Stimulated activated CD4-positive, alpha-beta T cell treated with anti-CD3 and anti-CD28 coated beads, Interleukin-1b, Interleukin-23, amount 100 ng/mL, for 48 hours (primary cell): ENCODE data around the gene IRX4.

Experiments
- DNase-seq: peaks from one replicate; pipeline ENCODE4 v3.0.0-alpha.2; 2020

IRX4 gene

DNA sequence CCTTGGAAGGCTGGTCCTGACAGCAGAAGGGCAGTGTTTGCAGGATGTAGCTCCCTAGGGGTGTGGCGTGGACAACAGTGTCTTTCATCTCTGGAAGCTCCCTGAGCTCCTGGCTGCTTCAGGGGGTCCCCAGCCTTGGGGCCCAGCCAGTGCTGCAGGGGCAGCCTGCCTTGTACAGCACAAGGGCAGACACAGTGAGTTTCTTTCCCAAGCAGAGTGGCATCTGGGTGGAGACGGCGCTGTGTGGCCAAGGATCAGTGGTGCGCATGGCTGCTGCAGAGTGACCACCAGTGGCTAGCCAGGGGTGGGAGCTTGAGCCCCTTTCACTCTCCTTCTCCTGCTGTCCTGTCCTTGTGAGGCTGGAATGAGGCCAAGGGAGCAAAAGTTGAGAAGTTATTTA, 7.6 kb upstream of the IRX4 start:
- DNase-seq, result no peak

DNA sequence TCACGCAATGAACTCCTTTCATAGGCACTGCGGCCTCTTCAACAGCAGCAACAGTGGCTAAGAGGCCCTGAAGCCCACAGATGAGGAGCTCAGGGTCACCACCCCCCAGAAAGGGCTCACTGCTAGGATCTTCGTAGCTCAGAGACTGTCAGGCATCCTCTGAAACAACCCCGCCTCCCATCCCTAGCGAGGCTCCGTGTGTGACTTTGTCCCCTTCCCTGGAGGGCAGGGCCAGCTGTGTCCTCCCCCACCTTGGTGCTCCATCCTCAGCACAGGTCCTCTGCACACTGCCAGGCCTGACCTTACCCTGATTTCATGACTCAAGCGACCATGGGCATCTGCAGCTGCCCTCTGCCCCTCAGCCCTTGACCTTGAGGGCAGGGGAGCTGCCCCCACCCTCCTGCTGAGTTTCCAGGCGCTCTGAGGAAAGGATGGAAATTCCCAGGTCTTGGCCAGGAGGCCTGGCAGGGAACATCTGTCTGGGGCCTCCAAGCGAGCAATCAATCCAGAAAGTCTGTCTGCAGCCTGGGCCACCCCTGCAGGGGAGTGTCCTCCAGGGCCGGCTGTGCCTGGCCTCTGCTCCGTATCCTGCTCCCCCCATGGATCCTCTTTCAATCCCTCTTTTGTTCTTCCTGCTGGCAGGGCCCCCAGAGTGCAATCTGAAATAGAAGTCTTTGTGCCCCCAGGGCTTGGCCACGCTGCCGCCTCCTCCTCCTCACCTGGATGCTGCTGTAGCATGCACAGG, 6.8 kb upstream of the IRX4 start:
- no peak for DNase-seq

DNA sequence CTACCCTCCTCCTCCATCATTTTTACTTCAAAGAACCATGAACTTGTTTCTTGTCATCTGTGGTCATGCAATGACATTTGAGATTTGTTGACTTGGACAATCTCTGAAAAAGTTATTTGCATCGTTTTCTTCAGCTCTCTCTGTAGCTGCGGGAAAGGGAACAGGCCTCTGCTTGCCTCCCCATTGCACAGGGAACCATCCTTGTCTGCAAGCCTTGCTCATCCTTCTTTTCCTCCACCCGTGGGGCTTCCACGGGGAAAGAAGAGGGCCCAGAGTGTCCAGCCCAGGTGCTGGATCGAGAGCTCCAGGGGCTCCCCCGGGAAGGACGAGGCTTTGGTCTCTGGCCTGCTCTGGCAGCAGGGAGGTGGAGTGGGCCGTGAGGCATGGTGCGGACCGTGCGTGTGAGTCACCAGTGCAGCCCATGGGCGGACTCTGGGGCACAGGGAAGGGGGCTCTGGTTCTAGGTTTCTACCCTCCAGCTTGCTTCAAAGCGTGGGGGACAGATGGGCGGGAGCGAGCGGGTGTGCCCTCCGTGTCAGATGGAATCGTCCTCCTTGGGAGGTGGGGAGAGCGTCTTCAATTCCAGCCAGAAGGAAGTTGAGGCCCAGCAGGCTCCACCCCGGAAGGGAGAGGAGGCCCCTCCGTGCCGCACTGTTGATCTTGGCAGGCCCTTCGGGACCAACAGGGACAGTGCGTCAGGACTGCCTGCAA, 6.0 kb upstream of the IRX4 start:
- no peak for DNase-seq

DNA sequence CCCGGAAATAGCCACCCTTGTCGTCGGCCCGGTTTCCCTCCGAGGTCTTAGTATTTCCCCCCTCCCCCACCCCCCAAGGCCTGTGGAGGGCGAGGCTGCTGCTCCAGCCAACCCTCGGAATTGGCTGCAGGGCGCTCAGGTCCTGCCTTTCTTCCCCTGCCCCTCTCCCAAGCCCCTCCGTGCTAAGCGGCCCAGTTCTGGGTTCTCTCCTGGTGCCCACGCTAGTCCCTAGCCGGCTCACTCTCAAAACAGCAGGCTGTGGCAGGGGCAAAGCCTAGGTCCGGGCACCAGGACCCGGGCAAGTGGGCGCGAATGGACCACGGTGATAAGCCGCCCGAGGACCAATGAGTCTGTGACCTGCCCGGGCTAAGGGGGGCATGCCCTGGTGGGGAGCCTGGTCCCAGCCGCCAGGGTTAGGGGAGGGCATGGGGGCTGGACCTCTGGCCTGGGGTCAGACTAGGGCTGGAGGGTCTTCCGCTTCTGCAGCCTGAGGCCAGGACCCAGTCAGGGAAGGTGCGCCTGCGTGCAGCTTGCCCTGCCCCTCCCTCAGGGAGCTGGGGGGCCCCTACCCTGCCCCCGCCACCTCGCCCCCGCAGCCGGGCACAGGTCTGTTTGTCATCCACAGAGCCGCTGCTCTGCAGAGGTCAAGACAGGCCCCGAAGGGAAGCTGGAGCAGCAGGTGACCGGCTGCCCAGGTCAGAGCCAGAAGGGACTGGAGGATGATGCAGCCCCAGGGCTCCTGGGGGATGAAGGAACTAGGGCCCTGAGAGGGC, 5.0 kb upstream of the IRX4 start:
- no peak for DNase-seq

DNA sequence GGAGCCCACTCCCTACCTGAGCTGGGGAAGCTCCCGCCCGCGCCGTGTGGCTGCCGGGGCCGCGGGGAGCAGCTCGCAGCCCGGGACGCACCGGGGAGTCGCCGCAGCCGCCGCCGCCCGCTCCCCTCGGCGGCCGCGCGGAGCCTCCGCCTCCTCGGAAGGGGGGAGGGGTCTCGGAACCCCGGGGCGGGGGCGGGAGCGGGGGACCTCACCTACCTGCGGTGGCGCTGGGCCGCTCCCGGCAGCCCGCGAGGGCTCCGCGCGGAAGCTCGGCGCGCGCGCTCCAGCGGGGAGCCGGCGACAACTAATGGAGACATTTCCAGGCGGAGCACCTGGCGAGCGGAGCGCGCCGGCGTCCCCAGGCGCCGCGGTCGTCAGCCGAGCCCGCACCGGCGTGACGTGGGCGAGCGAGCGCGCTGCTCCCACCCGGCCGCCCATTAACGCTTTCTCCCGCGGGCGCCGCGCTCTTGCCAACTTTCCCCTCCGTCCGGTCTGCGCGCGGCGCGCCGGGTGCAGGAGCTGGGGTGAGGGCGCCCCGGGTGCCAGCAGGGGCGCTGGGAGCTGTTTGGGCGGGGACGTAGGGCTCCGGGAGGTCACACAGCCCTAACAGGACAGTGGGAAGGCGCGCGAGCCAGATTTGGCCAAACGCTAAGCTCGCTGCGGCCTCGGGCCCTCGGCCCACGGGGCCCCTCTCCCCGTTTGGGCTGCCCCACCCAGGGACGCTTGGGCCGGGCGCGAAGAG, 4.3 kb upstream of the IRX4 start:
- no peak for DNase-seq

DNA sequence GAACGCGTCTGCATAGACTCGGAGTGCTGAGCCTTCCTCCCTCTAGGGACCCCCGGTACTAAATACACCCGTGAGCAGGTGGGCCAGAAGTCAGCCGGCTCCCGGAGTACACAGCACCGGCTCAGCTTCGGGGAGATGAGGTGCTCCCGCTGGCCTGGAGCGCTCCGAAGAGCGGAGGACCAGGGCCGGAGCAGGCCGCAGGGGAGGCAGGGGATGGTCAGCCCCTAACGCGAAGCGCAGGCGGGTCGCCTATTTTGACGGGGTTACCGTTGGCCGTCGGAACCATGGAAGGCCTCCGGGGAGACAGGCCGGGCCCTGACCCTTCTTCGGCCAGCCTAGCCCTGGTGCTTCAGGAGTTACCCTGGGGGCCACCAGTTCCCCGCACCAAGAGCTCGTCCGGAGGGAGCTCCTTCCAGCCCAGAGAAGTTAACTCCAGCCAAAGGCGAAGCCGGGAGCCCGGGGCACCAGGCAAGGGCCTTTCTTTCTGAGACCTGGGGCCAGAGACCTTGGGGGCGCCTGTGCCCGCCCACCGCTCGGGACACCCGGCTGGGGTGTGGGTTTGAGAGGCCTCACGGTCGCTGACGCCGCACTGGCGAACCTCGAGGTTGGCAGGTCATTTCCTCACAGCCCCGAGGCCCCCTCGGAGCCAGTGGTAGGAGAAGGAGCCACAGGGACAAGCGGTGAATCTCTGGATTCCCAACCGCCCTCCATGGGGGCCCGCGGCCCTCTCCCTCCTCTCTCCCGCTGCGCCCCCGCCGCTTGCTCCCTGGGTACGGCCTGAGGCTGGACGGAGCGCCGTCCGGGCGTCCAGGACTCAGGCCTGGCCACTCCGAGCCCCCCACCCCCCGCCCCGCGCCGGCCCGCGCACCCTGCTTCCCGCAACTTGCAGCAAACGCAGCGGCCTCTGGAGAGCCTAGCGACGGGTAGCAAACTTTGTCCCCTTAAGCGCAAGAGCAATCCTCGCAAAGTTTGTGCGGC, 3.4 kb upstream of the IRX4 start:
- DNase-seq, result no peak

DNA sequence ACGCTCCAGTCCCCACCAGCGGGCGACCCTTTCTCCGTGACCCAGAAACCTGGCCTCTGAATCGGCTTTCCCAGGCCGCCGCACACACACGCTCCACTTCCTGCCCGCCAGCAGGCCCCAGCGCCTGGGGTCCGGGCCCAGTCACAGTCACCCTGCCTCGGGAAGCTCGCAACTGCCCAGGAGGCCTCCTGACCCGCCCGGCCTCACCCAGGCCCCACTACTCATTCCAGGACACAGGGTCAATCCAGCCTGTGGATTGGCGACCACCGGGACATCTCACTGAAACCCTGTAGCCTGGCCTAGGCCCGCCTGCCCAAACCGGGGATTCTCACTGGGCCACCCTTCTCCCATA, 2.7 kb upstream of the IRX4 start:
- no peak for DNase-seq

DNA sequence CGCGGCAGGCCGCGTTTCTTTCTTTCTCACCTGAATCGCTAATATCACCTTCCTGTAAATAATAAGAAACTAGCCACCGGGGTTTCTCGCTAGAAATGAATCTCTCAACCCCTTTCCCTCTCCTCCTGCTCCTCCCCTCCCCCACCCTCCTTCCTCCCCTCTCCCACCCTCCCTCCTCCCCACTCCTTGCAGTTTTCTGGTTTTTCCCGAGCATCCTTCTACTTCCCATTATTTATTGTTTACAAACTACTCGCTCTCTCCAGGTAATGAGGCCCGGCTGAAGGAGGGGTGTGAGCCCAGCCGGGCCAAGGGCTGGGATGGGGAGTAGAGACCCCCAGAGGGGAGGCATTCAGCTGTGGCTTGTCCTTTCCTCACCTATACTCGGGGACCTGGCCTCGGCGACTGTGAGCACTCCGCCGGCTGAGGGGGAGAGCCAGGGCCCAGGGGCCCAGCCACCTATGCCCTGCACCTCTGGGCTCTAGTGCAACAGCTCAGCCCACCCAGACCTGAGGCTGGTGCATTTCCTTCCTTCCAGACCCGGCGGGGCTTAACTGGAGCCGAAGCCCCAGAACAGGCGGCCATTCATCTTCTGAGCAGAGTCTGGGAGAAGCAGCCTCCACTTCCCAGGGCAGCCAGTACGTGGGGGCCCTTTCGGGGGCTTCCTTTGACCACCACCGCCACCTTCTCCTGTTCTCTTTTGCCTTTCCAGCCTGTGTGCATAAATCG, 2.1 kb upstream of the IRX4 start:
- no peak for DNase-seq

DNA sequence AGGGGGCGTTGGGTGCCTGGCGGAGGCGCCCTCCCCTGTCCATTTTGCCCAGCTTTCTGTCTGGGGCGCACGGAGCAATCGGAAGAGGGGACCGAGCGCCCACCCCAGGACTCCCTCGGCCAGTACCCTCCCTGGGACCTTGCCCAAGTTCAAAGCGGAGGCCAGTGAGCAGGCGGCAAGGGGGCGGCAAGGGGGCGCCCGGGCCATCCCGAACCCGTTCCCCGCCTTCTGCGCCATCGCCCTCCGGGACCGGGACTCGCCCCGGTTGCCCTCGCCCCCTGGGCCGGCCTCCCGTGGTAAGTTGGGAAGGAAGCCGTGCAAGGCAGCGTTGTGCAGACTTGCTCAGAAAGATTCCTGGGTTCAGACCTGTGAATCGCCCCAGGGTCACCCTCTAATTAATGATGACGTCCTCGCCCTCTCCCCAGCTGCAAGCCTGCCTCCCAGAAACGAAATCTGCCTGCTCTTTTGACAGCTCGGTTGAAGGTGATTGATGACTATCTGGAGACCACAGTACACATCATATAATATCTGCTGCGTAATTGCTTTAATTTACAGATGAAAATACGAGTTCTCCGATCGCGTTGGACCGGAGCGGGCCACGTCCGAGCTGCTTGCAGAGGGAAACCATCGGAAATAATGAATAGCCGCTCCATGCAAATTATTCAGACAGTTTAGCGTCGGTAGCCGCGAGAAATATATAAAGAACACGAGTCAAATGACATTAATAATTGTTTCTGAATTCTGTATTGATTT, 1.4 kb upstream of the IRX4 start:
- no peak for DNase-seq

DNA sequence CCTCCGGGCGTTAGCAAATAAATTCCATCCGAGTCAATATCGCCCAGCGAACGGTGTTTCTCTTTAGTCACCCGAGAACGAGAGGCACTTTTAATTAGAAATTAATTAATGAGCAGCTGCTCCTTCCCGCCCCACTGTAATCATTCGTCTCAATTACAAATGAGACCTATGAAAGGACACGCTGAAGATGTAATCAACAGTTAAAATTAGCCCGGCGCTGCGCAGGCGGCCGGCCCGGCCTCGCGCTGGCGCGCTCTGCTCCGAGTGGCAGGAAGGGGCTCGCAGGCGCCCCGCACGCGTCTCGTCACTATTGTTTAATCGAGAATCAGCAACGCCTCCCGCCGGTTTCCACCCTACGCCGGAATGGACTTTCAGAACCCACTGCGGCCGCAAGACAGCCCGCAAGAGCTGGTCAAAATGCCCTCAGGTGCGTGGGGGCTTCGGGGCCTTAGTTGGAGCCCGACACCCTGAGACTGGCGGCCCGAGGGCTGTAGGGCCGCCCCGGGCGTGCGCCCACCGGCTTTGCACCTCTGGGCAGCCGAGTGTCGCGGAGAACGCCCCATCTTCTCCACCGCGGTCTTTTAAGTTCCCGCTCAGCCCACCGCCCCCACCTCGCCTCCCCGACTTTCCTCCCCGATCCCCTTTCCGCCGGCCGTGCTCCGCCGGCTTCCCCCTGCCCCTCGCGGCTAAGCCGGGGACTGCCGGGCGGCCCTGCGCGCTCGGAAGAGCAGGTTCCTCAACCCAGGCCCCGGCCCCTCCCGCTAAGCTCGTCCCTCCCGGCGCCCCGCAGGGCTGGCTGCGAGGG, 597 bp upstream of the IRX4 start:
- no peak for DNase-seq

DNA sequence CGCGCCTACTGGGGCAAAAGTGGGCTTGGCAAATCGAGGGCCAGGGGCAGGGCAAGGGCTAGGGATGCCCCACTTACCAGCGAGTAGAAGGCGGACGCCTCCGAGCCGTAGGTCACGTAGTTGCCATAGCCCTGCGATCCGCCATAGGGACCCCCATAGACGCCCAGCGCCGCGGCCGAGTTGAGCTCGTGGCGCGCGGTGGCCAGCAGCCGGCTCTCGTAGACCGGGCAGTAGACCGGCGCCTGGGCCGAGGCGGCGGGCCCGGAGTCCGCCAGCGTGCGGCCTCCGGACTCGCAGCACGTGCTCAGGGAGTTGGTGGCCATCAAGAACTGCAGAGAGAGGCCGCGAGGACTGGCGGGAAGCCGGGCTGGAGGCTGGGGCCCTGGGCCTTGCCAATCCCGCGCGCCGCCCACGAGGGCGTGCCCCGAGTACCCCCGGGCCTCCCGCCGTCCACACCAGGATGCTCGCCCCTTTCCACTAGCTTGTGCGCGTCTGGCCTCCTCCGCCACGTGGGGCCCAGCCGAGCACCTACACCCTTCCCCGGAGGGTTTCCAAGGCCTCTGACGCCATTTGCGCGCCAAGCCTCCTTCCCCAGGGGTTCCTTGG, 891 bp downstream of the IRX4 start:
- no peak for DNase-seq

DNA sequence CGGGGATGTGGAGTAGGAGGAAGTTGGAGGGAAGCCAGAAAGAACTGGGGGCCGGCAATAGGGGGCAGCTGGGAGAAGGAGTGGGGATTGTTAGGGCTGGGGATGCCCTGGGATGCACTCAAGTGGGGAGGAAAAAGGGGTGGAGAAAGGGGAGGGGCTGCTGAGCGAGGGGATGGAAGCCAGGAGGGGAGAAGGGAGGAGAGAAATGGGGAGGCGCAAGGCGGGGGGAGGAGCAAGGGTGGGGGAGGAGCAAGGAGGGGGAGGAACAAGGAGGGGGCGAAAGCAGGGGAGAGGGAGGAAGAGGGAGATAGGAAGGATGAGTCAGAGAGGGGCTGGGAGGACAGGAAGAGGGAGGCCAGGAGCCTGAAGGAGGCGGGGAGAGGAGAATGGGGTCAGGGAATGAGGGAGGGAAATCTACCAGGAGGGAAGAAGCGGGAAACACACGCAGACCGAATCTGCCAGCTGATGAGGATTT, 1.6 kb downstream of the IRX4 start:
- no peak for DNase-seq

DNA sequence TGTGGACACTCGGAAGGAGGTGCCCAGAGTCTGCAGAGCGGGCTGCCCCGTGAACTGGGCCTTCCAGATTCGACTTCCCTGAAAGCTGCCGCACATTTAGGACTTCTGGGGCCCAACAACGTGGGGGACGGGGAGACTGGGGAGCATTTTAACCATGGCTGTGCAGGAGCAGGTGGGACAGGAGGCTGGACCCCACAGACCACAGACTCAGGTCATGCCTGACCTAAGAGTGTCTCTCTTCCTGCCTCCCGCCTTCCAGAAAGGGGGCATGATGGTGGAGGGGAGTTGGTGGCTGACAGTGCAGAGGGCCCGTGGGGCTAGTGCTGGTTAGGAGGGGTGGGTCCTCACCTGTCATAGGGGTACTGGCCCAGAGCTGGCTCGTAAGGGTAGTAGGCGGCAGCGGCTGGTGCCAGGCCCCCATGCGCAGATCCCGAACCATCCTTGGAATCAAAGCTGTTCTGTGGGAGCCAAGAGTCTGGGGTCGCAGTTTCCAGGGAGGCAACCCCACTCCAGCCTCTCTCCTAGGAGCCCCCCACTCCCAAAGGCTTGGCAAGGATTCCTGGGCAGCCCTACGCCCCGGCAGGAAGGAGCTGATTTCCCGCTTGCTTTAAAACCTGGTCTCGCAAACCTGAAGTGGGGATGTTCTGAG, 2.2 kb downstream of the IRX4 start:
- DNase-seq, result no peak

DNA sequence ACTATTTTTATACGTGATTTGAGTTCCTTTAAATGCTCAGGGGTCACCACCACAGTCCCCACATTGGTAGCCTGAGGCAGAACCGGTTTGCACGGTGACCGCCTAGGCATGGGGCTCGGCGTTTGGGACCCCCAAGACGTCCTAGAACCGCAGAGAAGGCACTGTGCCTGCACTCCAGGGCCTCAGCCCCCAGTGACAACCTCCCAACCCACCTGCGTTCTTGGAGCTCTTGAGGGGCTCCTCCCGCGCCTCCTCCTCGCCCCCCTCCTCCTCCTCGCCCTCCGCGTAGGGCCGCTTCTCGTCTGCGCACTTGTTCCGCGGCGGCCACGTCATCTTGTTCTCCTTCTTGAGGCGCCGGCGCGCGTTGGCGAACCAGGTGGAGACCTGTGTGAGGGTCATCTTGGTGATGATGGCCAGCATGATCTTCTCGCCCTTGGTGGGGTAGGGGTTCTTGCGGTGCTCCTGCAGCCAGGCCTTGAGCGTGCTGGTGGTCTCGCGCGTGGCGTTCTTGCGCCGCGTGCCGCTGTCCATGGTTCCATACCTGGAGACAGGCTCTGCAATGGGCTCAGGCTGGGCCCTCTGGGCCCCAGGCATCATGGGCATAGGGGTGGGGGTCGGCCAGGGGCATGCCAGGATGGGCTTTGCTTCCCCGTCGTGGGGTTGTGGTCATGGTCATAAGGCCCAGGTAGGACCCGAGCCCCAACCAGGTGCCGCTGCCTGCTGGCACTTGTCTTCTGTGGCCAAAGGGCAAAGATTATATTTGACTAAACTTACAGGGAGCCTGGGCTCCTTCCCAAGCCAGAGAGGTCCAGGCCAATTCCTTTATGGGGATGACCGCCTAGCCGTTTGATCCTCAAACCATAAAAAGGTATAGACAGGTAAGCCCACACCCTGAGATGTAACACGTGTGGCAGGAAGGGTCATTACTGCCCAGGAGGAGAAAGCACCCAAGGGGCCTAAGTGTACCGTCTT, 3.1 kb downstream of the IRX4 start:
- no peak for DNase-seq

DNA sequence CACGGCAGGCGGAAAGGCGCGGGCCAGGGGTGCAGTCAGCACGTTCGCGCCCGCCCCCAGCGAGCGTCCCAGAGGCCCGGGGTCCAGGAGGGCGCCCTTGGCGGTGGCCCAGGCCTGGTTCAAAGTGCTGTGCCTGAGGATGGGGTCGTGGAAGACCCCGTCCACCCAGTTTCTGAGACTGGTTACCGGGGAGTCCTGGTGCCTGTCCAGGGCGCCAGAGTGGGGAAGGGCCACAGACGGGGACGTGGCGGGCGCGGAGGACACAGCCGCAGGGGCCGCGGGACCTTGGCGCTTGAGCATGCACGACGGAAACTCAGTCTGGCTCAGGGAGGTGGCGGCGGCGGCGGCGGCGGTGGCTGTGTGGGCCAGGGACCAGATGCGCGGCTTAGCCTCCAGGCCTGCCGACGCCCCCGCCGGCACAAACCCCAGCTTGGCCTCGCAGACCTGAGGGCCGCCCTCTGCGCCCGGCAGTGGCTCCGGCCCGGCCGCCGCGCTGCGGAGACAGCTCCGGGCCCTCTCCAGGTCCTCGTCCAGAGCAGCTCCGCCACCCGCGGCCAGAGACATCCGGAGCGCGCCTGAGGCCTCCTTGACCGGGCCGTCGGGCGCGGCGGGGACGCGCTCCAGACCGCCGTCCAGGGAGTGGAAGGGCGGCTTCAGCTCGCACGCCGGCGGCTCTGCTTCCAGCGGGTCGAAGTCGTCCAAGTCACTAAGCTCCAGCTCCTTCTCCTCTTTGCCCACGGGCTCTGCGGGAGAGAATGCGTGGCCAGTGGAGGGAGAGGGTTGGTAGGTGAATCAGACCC, 4.5 kb downstream of the IRX4 start:
- DNase-seq, result no peak
